Astrocyte of the spinal cord (primary cell): ENCODE data around the gene CPLX1.

Experiments used
- DNase-seq: peaks from one replicate; pipeline ENCODE4 v3.0.0; 2011; ENCODE audit warnings: low read depth, low spot score
- H3K4me3 ChIP-seq: 2 replicates; pipeline ENCODE4 v1.5.1; 2011; ENCODE audit warnings: low read depth, mild to moderate bottlenecking, low read length, moderate library complexity
- in situ Hi-C: cut with HindIII; loops from 2 replicates; pipeline ENCODE4 v1.10.0; 2017; ENCODE audit warnings: low sequenced_read_pairs
- TF ChIP-seq, protein P1 (sequence below): IDR thresholded peaks from 2 replicates; pipeline ENCODE4 v1.5.1; 2012; ENCODE audit warnings: low read depth, mild to moderate bottlenecking, low read length, inconsistent platforms

The CPLX1 gene

DNA sequence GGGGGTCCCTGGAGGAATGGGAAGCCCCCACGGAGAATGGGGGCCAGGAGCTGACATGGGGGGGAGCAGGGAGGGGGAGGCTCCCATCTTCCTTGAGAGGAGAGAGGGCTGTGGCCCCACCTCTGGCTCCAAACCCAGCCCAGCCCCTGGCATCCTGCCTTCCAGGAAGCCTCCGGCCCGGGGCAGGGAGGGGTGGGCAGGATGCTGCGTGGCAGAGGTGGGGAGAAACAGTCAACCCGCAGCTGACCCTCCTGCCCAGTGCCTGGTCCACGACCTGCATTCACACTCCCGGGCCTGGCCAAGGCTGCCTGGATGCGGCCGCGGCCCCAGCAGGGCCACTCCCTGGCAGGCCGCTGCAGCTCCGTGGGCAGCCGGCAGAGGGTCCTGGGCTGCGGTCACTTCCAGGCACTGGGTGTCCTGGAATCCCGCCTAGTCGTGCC is 39.0 kb downstream of the CPLX1 start:
- no peak overlapping the region for H3K4me3 ChIP-seq
- no peak for DNase-seq
- TF ChIP-seq, protein P1, sequence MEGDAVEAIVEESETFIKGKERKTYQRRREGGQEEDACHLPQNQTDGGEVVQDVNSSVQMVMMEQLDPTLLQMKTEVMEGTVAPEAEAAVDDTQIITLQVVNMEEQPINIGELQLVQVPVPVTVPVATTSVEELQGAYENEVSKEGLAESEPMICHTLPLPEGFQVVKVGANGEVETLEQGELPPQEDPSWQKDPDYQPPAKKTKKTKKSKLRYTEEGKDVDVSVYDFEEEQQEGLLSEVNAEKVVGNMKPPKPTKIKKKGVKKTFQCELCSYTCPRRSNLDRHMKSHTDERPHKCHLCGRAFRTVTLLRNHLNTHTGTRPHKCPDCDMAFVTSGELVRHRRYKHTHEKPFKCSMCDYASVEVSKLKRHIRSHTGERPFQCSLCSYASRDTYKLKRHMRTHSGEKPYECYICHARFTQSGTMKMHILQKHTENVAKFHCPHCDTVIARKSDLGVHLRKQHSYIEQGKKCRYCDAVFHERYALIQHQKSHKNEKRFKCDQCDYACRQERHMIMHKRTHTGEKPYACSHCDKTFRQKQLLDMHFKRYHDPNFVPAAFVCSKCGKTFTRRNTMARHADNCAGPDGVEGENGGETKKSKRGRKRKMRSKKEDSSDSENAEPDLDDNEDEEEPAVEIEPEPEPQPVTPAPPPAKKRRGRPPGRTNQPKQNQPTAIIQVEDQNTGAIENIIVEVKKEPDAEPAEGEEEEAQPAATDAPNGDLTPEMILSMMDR = peak; percentile 39
- in situ Hi-C loops = no loop called here

DNA sequence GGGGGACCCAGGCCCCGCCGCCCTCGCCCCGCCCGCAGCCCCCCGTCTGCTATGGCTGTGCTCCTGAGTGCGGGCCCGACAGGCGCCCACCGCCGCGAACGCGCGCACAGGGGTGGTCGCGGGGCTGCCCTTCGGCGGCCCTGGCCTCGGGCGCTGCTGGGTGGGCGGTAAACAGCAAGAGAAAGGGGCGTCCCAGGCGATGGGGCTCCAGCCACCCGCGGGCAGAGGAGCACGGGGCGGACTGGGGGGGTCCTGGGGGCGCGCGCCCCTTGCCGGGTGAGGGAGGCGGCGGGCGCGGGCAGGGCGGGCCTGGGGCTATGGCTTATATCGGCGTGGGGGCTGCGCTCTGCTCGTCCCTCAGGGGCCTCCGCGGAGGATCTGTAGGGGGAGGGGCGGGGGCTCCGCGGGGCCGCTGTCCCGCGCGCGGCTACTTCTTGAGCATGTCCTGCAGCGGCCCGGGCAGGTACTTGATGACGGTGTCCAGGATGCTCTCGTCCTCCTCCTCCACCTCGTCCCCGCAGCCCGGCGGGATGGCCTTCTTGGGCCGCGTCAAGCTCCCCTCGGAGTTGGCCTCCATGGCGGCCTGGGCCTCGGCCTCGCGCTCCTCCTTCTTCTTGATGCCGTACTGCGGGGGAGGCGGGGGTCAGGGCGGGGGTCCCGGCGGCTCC is 39.7 kb downstream of the CPLX1 start:
- TF ChIP-seq, protein P1 = no peak
- H3K4me3 ChIP-seq = no peak overlapping the region
- DNase-seq = no peak
- in situ Hi-C loops = no loop called here

DNA sequence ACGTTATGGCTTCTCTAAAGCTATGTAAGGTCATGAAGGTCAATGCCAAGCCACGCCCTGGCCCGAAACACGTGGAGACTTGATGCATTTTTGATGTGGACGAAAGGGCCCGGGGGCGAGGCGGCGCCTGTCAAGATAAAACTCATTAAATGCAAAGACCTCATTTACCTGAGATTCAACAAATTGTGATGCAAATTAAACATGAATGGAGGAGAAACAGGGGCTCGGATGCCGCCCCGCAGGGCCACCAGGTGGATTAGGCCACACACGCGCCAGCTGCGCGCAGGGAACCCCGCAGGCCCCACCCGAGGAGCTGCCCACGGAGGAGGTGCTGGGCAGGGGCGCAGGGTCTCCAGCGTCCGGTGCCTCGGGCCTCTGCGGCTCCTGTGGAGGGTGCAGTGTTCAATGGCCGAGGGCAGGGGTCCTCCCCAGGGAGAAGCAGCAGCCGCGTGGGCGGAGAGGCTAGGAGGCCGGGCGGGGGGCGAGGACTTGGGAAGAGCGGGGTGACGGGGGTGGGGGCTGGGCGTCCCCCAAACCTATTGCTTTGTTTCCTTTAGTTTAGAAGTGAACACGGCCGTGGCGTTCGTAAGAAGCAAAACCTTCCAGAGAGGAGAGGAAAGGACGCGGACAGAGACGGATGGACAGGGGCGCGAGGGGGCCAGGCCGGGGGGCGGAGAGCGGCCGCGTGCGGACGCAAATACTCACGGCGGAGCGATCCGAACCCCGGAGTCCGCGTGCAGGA is 40.4 kb downstream of the CPLX1 start:
- in situ Hi-C loops = no loop called here
- DNase-seq = no peak
- TF ChIP-seq, protein P1 = no peak
- no peak overlapping the region for H3K4me3 ChIP-seq

DNA sequence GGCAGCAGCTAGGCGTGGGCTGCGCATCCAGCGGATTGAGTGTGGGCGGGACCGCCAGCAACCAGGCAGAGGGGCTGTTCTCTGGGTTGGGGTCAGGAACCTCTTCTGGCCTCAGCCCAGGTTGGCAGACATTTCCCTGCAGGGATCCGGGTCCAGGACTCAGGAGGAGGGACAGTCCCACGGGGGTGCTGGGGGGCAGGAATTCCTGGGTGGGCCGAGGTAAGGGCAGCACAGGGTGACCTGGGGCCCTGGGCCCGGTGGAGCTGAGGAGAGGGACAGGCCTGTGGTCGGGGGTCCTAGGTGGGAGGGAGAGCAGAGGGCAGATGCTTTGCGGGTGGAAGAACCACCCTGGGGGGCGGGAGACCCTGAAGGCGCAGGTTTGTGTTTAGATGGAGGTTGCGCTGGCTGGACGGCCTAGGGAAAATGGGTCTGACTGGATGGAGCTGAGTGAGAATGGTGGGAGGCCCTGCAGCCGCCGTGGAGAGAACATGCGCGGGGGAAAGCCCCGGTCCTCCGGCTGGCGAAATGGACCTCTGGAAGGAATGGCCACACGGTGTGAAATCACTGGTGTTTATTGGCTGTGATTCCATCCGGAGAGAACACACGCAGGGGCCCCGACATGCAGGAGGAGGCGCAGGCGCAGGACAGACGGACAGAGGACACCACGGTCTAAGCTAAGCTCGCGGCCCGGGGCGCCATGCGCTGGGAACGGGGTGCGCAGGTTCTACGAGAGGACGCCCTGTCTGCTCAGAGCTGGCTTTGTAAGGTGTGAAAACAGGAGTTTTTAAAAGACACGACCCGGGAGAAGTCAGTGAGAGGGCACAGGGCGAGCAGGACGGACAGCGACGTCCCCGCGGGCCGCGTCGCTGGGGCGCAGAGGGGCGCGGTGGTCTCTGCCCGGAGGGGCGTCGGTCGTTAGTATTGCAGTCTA is 41.3 kb downstream of the CPLX1 start:
- TF ChIP-seq, protein P1 = no peak

DNA sequence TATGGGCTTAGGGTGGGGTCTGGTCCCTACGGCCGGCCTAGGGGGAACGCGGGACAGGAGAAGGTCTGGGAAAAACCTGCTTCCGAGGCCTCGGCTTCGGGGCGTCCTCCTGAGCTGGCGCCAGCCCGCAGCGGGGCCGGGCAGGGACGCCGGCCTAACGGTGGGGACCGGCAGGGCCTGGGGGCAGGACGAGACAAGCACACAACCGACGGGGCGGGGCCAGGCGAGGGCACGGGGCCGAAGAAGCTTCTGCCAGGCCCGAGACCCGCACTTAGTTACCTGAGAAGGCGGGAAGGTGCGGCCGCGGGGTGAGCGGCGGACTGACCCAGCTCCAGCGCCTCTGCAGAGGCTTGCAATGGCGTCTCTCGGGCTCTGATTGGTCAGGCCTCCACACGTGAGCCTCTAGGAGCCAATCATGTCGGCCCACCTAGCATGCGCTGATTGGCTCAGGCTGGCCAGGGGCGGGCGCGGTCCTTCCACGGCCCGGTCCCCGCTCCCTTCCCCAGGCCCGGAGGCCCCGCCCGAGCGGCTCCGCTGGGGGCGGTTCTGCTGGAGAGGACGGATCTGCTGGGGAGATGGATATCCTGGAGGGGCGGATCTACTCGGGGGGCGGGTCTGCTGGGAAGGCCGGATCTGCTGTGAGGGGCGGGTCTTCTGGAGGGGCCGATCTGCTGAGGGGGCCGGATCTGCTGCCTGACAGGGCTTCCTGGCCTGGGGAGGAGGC is 44.3 kb downstream of the CPLX1 start:
- DNase-seq = peak; percentile 100
- TF ChIP-seq, protein P1 = no peak
- in situ Hi-C loops = no loop called here
- H3K4me3 ChIP-seq = peak overlapping the region; percentile 95

More for the DNA sequence above, 41.3 kb downstream of the CPLX1 start:
- in situ Hi-C loops = no loop called here
- no peak overlapping the region for H3K4me3 ChIP-seq
- no peak for DNase-seq
